NCI-H2081 treated with DMSO at 0.1 percent for 48 hours (cell line): ENCODE data around the gene RALY.

ENCODE experiments used
- DNase-seq: peaks from one replicate; lab custom pipeline; 2025; lab: John Stamatoyannopoulos, UW

The RALY gene

DNA sequence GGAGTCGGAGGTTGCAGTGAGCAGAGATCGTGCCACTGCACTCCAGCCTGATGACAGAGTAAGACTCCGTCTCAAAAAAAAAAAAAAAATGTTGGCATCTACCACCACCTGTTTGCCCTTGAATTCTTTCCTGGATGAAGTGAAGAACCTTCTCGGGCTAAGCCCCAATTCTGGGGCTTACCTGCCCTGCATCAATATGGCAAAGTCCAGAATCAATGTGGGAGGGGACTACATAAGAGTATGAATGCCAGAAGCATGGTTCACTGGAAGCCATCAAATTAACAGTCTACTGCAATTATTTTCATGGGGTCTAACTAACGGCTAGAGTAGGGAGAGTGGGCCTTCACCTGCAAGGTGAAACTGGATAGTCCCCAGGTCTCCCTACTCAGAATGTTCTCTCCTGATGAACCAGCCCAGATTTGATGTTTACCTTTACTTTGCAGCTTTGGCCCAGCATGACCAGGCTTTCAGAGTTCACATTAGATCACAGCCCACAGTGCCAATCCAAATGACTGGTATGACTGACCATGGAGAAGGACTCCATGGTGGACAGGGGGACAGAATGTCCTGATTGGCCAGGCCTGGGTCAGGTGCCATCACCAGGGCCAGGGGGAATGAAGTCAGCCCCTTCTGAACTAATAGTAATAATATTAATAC is 7.0 kb upstream of the RALY start:
- no peak for DNase-seq

- DNase-seq, result no peak
These were observed 3.6 kb upstream of the RALY start for GRCh38 chr20:33990075-33990474.

DNA sequence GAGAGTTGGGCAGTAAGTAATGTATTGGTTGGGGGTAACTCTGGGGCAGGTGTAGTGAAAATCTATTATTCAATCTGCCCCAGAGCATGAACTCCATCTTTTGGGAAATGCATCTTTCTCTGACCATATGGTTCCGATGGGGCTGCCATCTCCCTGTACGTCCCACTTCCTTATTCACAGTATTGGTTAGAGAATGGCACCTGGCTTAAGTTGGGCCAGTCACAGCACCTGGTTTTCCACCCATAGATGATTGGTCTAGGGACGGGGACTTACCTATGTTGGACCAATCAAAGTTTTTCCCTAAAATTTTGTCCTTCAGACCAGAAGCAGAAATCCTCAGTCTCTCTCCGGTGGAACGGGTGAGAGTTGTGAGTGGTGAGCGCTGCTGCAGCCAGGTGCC is 2.2 kb upstream of the RALY start:
- no peak for DNase-seq

DNA sequence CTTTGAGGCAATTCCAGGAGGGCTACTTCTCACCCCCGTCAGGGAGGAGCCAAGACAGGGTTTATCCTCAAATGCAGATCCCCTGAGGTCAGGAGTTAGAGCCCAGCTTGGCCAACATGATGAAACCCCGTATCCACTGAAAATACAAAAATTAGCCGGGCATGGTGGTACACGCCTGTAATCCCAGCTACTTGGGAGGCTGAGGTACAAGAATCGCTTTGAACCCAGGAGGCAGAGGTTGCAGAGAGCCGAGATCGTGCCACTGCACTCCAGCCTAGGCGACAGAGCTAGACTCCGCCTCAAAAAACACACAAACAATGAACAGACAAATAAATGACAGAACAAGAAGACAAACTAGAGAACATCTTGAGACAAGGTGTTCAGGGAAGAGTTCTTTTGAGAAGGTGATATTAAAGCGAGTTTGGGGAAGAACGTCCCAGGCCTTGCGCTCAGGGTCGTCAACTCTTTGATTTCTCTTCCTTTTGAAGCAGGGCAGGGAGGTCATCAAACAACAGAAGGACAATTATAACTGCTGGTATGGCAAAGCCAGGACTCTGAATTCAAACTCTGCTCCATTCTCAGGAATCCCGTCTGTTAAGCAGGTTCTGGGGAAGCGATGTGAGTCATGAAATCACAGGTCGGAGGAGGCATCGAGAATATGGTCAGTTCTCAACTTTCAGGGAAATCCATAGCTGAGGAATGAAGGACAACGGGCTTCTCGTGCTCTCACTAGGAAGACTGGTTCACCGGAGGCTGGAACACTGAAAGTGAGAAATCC is 1.4 kb upstream of the RALY start:
- no peak for DNase-seq

DNA sequence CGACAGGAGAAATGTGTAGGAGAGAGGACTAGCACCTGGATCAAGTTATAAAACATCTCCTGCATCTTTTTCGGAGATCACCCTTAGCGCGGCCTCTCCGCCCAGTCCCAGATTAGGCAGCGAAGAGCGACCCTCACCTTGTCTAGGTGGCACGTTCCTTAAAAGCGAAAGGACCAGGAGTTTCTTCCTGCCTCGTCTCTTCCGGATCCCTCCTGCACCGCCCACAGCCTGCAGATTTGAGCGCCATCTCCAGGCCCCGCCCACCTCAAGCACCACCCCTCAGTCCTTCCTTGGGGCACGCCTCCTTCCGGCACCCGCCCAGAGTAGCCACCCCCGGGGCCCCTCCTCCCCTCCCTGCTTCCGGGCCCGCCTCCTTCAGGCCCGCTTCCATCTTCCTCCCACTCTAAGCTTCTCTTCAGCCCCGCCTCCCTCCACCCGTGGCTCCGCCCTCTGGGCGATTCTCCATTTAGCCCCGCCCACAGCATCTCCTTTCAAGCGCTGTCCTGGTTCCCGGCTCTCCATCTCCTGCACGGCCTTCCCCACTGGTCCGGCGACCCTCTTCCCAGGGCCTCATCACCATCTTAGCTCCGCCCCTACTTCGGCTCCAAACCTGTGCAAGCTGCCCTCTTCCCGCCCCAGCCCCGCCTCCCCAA is 662 bp upstream of the RALY start:
- DNase-seq, result peak; percentile 96

- peak; percentile 3 for DNase-seq
These were observed 657 bp downstream of the RALY start for GRCh38 chr20:33994222-33994913.

DNA sequence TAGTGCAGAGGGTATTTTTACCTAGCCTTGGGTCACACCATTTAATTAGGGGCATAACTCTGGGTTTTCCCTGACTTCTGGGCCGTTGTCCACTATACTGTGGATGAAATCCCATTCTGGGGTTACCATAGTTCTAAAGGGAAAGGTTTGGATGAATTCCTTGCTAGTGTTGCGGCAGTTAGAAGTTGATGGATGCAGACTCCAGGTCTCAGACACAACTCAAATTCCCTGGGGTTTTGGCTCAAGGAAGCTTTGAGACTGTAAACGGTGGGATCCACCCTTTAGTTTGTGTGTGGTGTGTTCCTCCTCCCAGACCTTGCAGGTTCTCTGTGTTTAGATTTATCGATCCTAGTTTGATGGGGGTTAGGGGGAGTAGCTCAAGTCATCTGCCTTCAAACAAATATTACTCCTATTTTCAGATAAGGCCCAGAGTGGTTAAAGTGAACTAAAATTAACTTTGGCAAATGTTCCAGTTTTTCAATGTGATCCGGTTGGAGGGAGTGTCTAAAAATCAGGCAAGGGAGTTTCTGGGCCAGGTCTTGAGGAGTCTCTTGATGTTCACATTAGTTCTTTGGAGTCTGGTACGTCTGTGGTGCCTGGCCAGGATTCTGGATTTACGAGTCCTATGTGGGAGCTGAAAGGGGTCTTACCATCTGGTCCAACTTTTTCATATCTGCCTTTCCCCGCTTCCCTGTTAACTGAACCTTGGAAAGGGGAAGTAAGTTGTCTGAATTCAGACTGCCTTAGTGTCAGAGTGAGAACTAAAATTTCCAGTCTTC is 1.5 kb downstream of the RALY start:
- no peak for DNase-seq

DNA sequence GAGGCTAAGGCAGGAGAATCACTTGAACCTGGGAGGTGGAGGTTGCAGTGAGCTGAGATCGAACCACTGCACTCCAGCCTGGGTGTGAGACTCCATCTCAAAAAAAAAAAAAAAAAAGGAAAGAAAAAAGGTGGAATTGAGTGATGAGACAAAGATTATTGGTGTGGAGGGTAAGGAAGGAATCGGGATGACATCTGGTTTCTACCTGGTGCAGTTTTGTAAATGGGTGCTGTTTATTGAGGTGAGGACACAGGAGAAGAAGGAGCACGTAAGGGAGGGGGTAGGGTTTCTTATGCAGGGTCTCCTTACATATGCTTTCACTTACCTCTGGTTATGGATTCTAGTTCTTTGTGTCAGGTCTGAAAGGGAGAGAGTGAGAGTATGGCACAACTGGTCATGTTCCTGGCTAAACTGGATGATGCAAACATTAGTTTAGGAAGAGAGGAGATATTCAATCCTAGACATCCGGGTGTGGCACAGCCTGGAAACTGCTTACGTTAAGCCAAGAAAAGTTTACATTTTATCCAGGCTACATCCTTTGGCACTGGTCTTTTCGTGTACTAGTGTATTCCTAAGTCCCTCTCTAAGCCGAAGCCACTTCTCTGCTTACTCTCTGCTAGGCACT is 5.4 kb downstream of the RALY start:
- no peak for DNase-seq

DNA sequence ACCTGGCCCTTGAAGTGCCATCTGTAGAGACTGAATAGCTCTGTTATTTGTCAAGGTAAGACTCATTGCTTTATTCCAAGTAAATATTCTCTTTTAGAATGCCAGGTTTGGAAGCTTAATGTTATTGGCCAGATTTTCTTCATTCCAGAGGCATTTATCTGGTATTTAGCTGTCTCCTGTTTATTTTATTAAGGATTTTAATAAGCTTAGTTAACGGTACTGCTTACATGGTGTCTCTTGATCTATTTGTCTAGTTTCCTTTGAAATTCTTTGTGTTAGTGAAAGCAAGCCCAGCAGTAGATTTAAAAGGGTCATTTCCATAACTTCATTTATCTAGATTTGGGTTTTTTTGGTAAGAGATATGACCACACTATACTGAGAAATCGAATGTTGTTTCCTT is 7.7 kb downstream of the RALY start:
- no peak for DNase-seq

DNA sequence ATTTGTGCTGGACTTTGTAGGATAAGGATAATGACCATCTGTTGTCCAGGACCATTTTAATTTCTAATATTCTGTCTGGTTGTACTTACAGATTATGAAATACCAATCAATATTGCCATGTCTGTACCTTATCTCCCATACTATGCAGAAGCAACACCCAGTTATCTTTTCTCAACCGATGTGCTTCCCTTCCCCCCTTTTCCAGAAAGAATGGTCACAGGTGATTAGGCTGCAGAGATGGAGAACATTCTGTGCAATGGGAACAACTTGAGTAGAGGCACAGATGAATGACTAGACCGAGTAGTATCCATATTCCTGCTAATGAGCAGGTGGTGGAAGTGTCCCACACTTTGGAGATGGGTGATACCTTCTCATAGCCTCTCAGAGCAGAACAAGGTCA is 10.5 kb downstream of the RALY start:
- DNase-seq, result no peak

- no peak for DNase-seq
These were observed 11.2 kb downstream of the RALY start for GRCh38 chr20:34004790-34005457.

- DNase-seq, result no peak
These were observed 12.9 kb downstream of the RALY start for GRCh38 chr20:34006619-34007018.

- DNase-seq, result no peak
These were observed 14.8 kb downstream of the RALY start for GRCh38 chr20:34008477-34008876.

DNA sequence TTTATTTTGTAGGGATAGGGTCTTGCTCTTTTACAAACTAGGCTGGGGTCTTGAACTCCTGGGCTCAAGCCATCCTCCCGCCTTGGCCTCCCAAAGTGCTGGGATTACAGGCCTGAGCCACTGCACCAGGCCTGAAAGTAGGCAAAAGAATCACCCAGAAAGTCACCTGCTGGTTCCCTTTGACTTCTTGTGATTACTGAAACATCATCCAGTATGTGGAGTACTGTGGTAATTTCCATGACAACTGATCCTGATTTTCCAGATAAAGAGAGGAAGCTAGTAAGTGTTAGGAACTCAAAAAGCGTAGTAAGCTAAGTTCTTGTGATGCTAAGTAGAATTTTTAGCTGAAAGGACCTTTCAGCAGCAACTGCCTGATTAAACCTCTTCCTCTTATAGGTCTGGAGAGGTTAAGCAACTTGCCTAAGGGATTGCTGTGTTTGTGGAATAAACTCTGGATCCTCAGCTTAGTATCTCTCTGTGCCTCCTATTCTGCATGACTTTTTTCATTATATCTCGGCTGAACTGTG is 16.8 kb downstream of the RALY start:
- DNase-seq, result no peak

DNA sequence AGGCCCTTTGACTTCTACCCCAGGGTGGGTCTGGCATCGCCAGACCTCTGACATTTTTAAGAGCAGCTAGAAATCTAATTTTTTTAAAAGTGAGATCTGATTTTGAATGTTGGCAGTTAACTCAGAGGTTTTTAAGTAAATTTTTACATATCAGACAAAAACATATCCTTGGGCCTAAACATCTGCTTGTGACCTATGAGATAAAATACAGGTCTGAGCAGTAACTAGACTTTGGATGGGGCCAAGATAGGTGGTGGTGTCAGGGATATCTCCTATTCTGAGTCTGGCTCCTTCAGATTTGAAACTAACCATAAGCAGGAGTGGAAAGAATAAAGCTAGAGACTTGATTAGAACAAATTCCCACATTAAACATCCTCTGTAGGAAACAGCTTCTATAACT is 17.6 kb downstream of the RALY start:
- DNase-seq, result no peak

- DNase-seq, result no peak
These were observed 18.6 kb downstream of the RALY start for GRCh38 chr20:34012330-34012729.

- no peak for DNase-seq
These were observed 19.0 kb downstream of the RALY start for GRCh38 chr20:34012735-34013134.

GRCh38 chr20:34013554-34013953 is 19.8 kb downstream of the RALY start:
- no peak for DNase-seq

DNA sequence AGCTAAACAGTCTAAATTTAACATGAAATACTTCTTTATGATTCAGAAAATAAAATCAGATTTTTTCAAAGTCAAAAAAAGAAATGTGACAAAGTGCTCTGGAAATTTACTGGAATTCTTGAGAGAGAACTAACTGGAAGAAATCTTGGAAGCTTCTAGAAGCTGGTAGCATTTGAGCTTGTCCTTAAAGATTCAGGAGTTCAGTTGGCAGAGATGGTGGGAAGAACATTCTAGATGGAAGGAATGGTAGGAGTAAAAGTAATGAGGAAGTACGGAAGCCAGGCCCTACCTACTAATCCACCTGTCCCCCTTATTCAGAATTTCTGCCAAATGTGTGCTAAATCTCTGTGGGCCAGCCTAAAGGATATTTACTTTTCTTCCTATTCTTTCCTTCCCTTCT is 21.2 kb downstream of the RALY start:
- DNase-seq, result no peak
